Measurements from ENCODE around the gene LTO1. TPM values are rescaled to one million over a fixed set of nuclear protein-coding genes. Genes with fewer than 3 reads are reported as not detected.

LTO1 gene
- total and polyA plus RNA-seq, 2 of the 13 experiments (the other 11 are each of a cell fraction or from before 2014, with no cell fraction given), result 11.8 to 15.0 TPM

- Histone ChIP-seq H3K36me3 (replicated peaks in 1 of 2; ENCODE audit: control insufficient read depth in 1 of 2, insufficient read depth in 2 of 2, low read length in 2 of 2) (no peaks in the 10 kb centered on the region), H3K4me1 (ENCODE audit: insufficient read depth, low read length) (peaks cover 40% of the 10 kb centered on the region), H3K4me3 (replicated peaks in 1 of 3; ENCODE audit: insufficient read depth in 1 of 3, low read depth in 2 of 3, low read length in 3 of 3) (no peak overlapping the region), H3K4me2 (ENCODE audit: low read depth, low read length) (no peak overlapping the region), H3K9me3 (ENCODE audit: low read length) (no peaks in the 10 kb centered on the region), H3K9ac (ENCODE audit: insufficient read depth, low read depth, low read length) (no peak overlapping the region), H2AFZ (ENCODE audit: low read length) (no peak overlapping the region), H3K27ac (ENCODE audit: extremely low read length, insufficient read depth, low read length) (no peak overlapping the region), H3K27me3 (ENCODE audit: control insufficient read depth in 1 of 2, insufficient read depth in 2 of 2, low read length in 2 of 2) (peaks cover 0 to 5% of the 10 kb centered on the region in 2 experiments; a peak in 2 of 5 replicates), H3K79me2 (ENCODE audit: insufficient read depth, low read length) (no peaks in the 10 kb centered on the region), H4K20me1 (ENCODE audit: insufficient read depth, low read length) (no peaks in the 10 kb centered on the region)
- in situ Hi-C loops (cut with HindIII; ENCODE audit: extremely low pct_ligation_motif_present, low pct_unique_long_range_greater_than_20kb), result no loop called here
- intact Hi-C loops (cut with micrococcal nuclease; ENCODE audit: unreplicated experiment), result no loop called here
- DNase-seq (ENCODE audit: low spot score), result no peak
- FAIRE-seq, result no peak
- BruUV-seq (replicated peaks), result no TSS peak
- ChIA-PET POLR2A (no interaction called here), CTCF (ENCODE audit: low intra/inter-chr PET ratio, low total read pairs) (interaction anchor here (1.8 to 1.9 kb wide), 2 partner anchors 39 to 580 kb away, joined by 9 to 20 read pairs; no protein-coding TSS in a partner anchor)
- TF ChIP-seq, protein P1, sequence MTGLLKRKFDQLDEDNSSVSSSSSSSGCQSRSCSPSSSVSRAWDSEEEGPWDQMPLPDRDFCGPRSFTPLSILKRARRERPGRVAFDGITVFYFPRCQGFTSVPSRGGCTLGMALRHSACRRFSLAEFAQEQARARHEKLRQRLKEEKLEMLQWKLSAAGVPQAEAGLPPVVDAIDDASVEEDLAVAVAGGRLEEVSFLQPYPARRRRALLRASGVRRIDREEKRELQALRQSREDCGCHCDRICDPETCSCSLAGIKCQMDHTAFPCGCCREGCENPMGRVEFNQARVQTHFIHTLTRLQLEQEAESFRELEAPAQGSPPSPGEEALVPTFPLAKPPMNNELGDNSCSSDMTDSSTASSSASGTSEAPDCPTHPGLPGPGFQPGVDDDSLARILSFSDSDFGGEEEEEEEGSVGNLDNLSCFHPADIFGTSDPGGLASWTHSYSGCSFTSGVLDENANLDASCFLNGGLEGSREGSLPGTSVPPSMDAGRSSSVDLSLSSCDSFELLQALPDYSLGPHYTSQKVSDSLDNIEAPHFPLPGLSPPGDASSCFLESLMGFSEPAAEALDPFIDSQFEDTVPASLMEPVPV (CRISPR knock-in tag; IDR thresholded peaks at IDR 0.05), result no peak
- TF ChIP-seq ZBTB42 (CRISPR knock-in tag; IDR thresholded peaks at IDR 0.05) (no peak), ZNF12 (CRISPR knock-in tag; IDR thresholded peaks at IDR 0.05) (peak; percentile 100)
- 72% methylated on average over 5 of the region's 7 CpGs for WGBS (ENCODE audit: low lambda C conversion rate)
- ATAC-seq, result no peak
Observed at GRCh38 chr11:69682681-69683326, 7.7 kb upstream of the LTO1 start.

DNA sequence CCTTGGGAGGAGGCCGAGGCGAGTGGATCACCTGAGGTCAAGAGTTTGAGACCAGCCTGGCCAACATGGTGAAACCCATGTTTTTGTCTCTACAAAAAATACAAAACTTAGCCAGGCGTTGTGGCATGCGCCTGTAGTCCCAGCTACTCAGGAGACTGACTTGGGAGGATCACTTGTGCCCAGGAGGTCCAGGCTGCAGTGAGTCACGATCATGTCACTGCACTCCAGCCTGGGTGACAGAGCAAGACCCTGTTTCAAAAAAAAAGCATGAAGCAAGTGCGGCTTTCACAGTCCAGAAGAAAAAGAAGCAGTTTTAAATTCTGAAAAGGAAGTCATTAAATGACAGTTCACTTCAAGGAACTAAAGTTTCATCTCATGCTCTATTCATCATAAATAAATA, 7.1 kb upstream of the LTO1 start:
- ATAC-seq (no peak), FAIRE-seq (no peak), DNase-seq (ENCODE audit: low spot score) (no peak)
- POLR2A ChIA-PET, result no interaction called here
- CTCF ChIA-PET (ENCODE audit: low intra/inter-chr PET ratio, low total read pairs), result no interaction called here
- H3K4me1 ChIP-seq (ENCODE audit: insufficient read depth, low read length), result peaks cover 34% of the 10 kb centered on the region
- BruUV-seq (replicated peaks), result no TSS peak
- H3K9me3 ChIP-seq (ENCODE audit: low read length), result no peaks in the 10 kb centered on the region
- no peak overlapping the region for H3K9ac ChIP-seq (ENCODE audit: insufficient read depth, low read depth, low read length)
- H3K27ac ChIP-seq (ENCODE audit: extremely low read length, insufficient read depth, low read length), result no peak overlapping the region
- no peak overlapping the region for H2AFZ ChIP-seq (ENCODE audit: low read length)
- TF ChIP-seq SATB2 (CRISPR knock-in tag; IDR thresholded peaks at IDR 0.05) (no peak), AHR (CRISPR knock-in tag; IDR thresholded peaks at IDR 0.05) (no peak), ATF6 (CRISPR knock-in tag; conservative IDR thresholded peaks at IDR 0.05) (no peak)
- 13% methylated on average over 6 of the region's 6 CpGs for WGBS (ENCODE audit: low lambda C conversion rate)
- no peaks in the 10 kb centered on the region for H3K79me2 ChIP-seq (ENCODE audit: insufficient read depth, low read length)
- H4K20me1 ChIP-seq (ENCODE audit: insufficient read depth, low read length), result no peaks in the 10 kb centered on the region
- in situ Hi-C loops (cut with HindIII; ENCODE audit: extremely low pct_ligation_motif_present, low pct_unique_long_range_greater_than_20kb), result no loop called here
- H3K4me2 ChIP-seq (ENCODE audit: low read depth, low read length), result no peak overlapping the region
- no peak overlapping the region for H3K4me3 ChIP-seq (replicated peaks in 1 of 3; ENCODE audit: insufficient read depth in 1 of 3, low read depth in 2 of 3, low read length in 3 of 3)
- peaks cover 0 to 5% of the 10 kb centered on the region in 2 experiments; a peak in 2 of 5 replicates for H3K27me3 ChIP-seq (ENCODE audit: control insufficient read depth in 1 of 2, insufficient read depth in 2 of 2, low read length in 2 of 2)
- H3K36me3 ChIP-seq (replicated peaks in 1 of 2; ENCODE audit: control insufficient read depth in 1 of 2, insufficient read depth in 2 of 2, low read length in 2 of 2), result no peaks in the 10 kb centered on the region
- intact Hi-C loops (cut with micrococcal nuclease; ENCODE audit: unreplicated experiment), result no loop called here

Measured in HepG2 (cell line).